IPS DF 6.9 (cell line): Measurements from ENCODE around the gene KRTAP19-4.

Experiments used
- DNase-seq: peaks from one replicate; pipeline ENCODE4 v3.0.0-alpha.2; 2013; ENCODE audit warnings: low read depth, low spot score
- H3K27ac ChIP-seq: one replicate; pipeline ENCODE4 v1.5.1; 2013; ENCODE audit warnings: low read length, control low read depth
- H3K27me3 ChIP-seq: 2 replicates; pipeline ENCODE4 v1.6.1; 2013; ENCODE audit warnings: mild to moderate bottlenecking, low read length; ENCODE audit not compliant: control insufficient read depth, insufficient read depth
- H3K36me3 ChIP-seq: 2 replicates; pipeline ENCODE4 v1.6.1; 2013; ENCODE audit warnings: low read length; ENCODE audit not compliant: control insufficient read depth, insufficient read depth
- H3K4me1 ChIP-seq: 2 replicates; pipeline ENCODE4 v1.6.1; 2013; ENCODE audit warnings: low read length; ENCODE audit not compliant: control insufficient read depth, insufficient read depth
- H3K4me3 ChIP-seq: 2 replicates; pipeline ENCODE4 v1.5.1; 2013; ENCODE audit warnings: mild to moderate bottlenecking, low read length
- H3K9me3 ChIP-seq: 2 replicates; pipeline ENCODE4 v1.6.1; 2013; ENCODE audit warnings: low read length, inconsistent platforms; ENCODE audit not compliant: control insufficient read depth, insufficient read depth
- WGBS: extraction: QIAGEN DNeasy Blood & Tissue Kit; methylation state at CpG from one replicate; pipeline ENCODE4 v1.1.7; 2013; ENCODE audit warnings: mixed read lengths, missing lambda C conversion rate; ENCODE audit not compliant: insufficient read length, insufficient coverage; 5-methylcytosine and 5-hydroxymethylcytosine counted together

KRTAP19-4 gene

GRCh38 chr21:30480145-30480544 lies 16.8 kb downstream of the KRTAP19-4 start, which contains the start of gene KRTAP19-1:
KRTAP19-1 (minus strand) TSS chr21:30480367; CDS start chr21:30480317, 50 bp downstream.
- DNase-seq: no peak
- no CpG with 5 or more reads among the region's 7 CpGs for WGBS
- Histone ChIP-seq H3K27me3 (no peaks in the 10 kb centered on the region), H3K4me3 (no peak within 1 kb of the TSS), H3K27ac (no peak within 1 kb of the TSS), H3K36me3 (no peaks in the 10 kb centered on the region), H3K4me1 (no peaks in the 10 kb centered on the region), H3K9me3 (peaks cover 5% of the 10 kb centered on the region; the same call in 1 of the 2 replicates)

DNA sequence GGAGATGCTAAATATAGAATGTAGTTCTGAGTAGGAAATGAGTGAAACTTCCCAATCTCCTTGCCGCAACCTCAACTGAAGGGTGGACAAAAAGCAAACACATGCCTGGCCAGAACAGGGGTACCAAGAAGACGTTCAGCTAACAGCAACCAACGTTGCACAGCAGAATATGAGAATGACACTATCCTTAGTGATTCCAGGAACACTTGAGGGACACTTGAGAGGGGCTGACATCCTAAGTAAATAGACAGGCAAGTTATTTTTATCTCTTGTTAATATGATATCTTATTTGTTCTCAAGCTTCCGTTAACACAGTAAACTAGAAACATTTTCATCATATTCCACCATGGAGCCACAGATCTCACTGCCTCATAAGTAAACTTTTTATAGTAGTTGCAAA lies 17.7 kb downstream of the KRTAP19-4 start:
- no peaks in the 10 kb centered on the region for H3K27me3 ChIP-seq
- no peak overlapping the region for H3K4me3 ChIP-seq
- no peaks in the 10 kb centered on the region for H3K36me3 ChIP-seq
- DNase-seq: no peak
- no peaks in the 10 kb centered on the region for H3K4me1 ChIP-seq
- peaks cover 5% of the 10 kb centered on the region; the same call in 1 of the 2 replicates for H3K9me3 ChIP-seq
- WGBS: no CpG with 5 or more reads among the region's 4 CpGs
- no peak overlapping the region for H3K27ac ChIP-seq

DNA sequence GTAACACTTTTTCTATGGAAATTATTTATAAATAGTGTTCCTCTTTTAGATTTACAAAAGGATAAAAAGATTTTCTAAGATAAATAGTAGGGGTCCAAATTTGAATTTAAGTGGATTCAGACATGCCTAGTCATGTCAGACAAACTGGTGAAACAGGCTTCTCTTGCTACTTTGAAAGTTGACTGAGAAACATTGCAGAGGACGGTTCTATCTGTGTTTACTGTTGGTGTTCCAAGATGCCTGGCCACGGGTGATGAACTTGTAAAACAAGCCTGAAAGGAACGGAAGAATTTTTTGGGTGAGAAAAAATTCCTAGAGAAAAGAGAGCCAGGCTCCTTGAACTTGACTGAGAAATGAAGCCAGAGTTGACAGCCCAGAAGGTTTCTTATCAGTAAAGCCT lies 19.0 kb downstream of the KRTAP19-4 start:
- peaks cover 5% of the 10 kb centered on the region; the same call in 1 of the 2 replicates for H3K9me3 ChIP-seq
- H3K36me3 ChIP-seq: no peaks in the 10 kb centered on the region
- no peak overlapping the region for H3K27ac ChIP-seq
- DNase-seq: no peak
- no CpG with 5 or more reads among the region's 3 CpGs for WGBS
- H3K4me1 ChIP-seq: no peaks in the 10 kb centered on the region
- no peaks in the 10 kb centered on the region for H3K27me3 ChIP-seq
- no peak overlapping the region for H3K4me3 ChIP-seq

- Histone ChIP-seq H3K36me3 (no peaks in the 10 kb centered on the region), H3K4me1 (no peaks in the 10 kb centered on the region), H3K27ac (no peak overlapping the region), H3K27me3 (no peaks in the 10 kb centered on the region), H3K4me3 (no peak overlapping the region), H3K9me3 (peaks cover 2% of the 10 kb centered on the region; the same call in 1 of the 2 replicates)
- DNase-seq: no peak
- WGBS: no CpG with 5 or more reads among the region's 6 CpGs
Observed at GRCh38 chr21:30468900-30469714, 27.9 kb downstream of the KRTAP19-4 start.

DNA sequence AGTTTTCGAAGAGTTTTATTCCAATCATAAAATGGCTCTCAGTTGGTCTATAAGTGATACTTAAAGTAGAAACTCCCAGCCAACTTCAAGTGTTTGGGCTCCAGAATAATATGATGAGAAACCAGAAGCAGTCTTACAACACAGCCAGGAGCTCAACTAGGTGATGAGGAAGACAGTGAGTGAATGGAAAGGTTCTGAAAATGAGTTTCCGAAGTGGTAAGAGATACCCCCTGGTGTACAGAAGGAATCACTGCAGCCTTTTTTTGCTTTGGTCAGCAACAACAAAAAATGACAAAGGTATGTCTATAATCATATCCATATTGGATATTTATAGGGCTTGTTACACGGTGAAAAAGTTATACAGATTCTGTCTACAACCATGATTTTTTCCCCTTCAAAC lies 33.3 kb downstream of the KRTAP19-4 start:
- H3K4me1 ChIP-seq: no peaks in the 10 kb centered on the region
- peaks cover 5% of the 10 kb centered on the region for H3K9me3 ChIP-seq
- H3K4me3 ChIP-seq: no peak overlapping the region
- H3K36me3 ChIP-seq: no peaks in the 10 kb centered on the region
- H3K27me3 ChIP-seq: no peaks in the 10 kb centered on the region
- H3K27ac ChIP-seq: no peak overlapping the region
- DNase-seq: no peak
- WGBS: no CpG with 5 or more reads among the region's 3 CpGs

- no peaks in the 10 kb centered on the region for H3K4me1 ChIP-seq
- H3K36me3 ChIP-seq: no peaks in the 10 kb centered on the region
- H3K27ac ChIP-seq: no peak overlapping the region
- no peak for DNase-seq
- peaks cover 2% of the 10 kb centered on the region for H3K9me3 ChIP-seq
- no peak overlapping the region for H3K4me3 ChIP-seq
- WGBS: no CpG with 5 or more reads among the region's 3 CpGs
- H3K27me3 ChIP-seq: no peaks in the 10 kb centered on the region
Observed at GRCh38 chr21:30448514-30448913, 48.5 kb downstream of the KRTAP19-4 start.

GRCh38 chr21:30447056-30447455 lies 49.9 kb downstream of the KRTAP19-4 start:
- Histone ChIP-seq H3K4me3 (no peak overlapping the region), H3K4me1 (no peaks in the 10 kb centered on the region), H3K27ac (no peak overlapping the region), H3K27me3 (no peaks in the 10 kb centered on the region), H3K36me3 (no peaks in the 10 kb centered on the region), H3K9me3 (peaks cover 2% of the 10 kb centered on the region)
- DNase-seq: no peak
- no CpG with 5 or more reads among the region's 4 CpGs for WGBS
